Suprapubic skin (tissue), 2 donors: ENCODE results near the gene VWA7.

Experiments used
- EP300 ChIP-seq: sonication (generic); formaldehyde crosslinking; IDR thresholded peaks from one replicate; pipeline ENCODE4 v1.6.1; 2017; ENCODE audit warnings: antibody characterized with exemption
- POLR2A ChIP-seq, 2 donors: fragments of 450-650 bp; IDR thresholded peaks; one replicate each; pipeline ENCODE4 v1.6.1; 2017; ENCODE audit warnings: antibody characterized with exemption in 2 of 2, mild to moderate bottlenecking in 2 of 2, moderate library complexity in 2 of 2

- TF ChIP-seq POLR2A (IDR thresholded peaks at IDR 0.05) (no peak), EP300 (no peak)
Measured at GRCh38 chr6:31737315-31737990, 39.7 kb downstream of the VWA7 start.
